H1 (cell line): ENCODE data around the gene MAPKAPK2. TPM values are rescaled to one million over a fixed set of nuclear protein-coding genes. Genes with fewer than 3 reads are reported as not detected.

Source experiments
- CHD1 ChIP-seq: IDR thresholded peaks from 2 replicates; pipeline ENCODE4 v1.6.1; 2012; ENCODE audit warnings: low read depth, low read length, improper control_type of control experiment
- EZH2 ChIP-seq: fragments of 200-600 bp; sonication (generic); IDR thresholded peaks from 2 replicates; pipeline ENCODE4 v1.7.1; 2012; ENCODE audit warnings: low read depth, mild to moderate bottlenecking, moderate library complexity, low read length, inconsistent platforms; ENCODE audit not compliant: severe bottlenecking
- GABPA ChIP-seq: IDR thresholded peaks from 2 replicates; pipeline ENCODE4 v1.6.1; 2011; ENCODE audit warnings: mild to moderate bottlenecking, low read length, moderate library complexity, borderline replicate concordance; ENCODE audit not compliant: insufficient read depth
- RAD21 ChIP-seq, 2 experiments: IDR thresholded peaks in 1 of 2; conservative IDR thresholded peaks in 1 of 2; 2 replicates each; pipeline ENCODE4 v1.6.1; 2011; ENCODE audit warnings: low read depth in 2 of 2, low read length in 2 of 2, improper control_type of control experiment in 1 of 2, inconsistent platforms in 1 of 2, mild to moderate bottlenecking in 1 of 2, moderate library complexity in 1 of 2
- SIRT6 ChIP-seq: IDR thresholded peaks from one replicate; pipeline ENCODE4 v1.7.1; 2012; ENCODE audit warnings: low read length, inconsistent platforms
- SP1 ChIP-seq: IDR thresholded peaks from 2 replicates; pipeline ENCODE4 v1.6.1; 2011; ENCODE audit warnings: low read depth, low read length
- SUZ12 ChIP-seq: fragments of 200-600 bp; sonication (generic); IDR thresholded peaks from 2 replicates; pipeline ENCODE4 v1.6.1; 2012; ENCODE audit warnings: mild to moderate bottlenecking, inconsistent platforms, low read length, moderate library complexity, mixed read lengths
- polyA plus RNA-seq, 7 experiments: library from polyadenylated mRNA; depleted of rRNA in 3 of 7; stranded (reverse) in 5 of 7; unstranded in 2 of 7; fragments of >200 nt in 5 of 7; fragments of 200-250 nt in 2 of 7; gene quantifications; 1 replicate in 5 of 7; 2 replicates in 1 of 7; 4 replicates in 1 of 7; pipeline versions ENCODE4 v1.2.1 to v1.2.3, GENCODE V29; 2011 to 2013; ENCODE audit warnings: missing spikeins in 2 of 7, mixed read lengths in 2 of 7
- total RNA-seq: library from RNA; stranded (reverse); fragmentation: NEBNext Ultra II Directional; extraction: Animal tissue kit (Norgen Biotek cat#: 25700); gene quantifications from 2 replicates; pipeline ENCODE4 v1.2.1, GENCODE V29; 2021
- TF ChIP-seq, protein P1 (sequence below): fragments of 300-600 bp; sonication (generic); IDR thresholded peaks from 2 replicates; pipeline ENCODE4 v1.7.1; 2012; ENCODE audit warnings: low read length, moderate library complexity, mild to moderate bottlenecking, inconsistent platforms; ENCODE audit not compliant: insufficient replicate concordance
- TF ChIP-seq, protein P2 (sequence below), 3 experiments: IDR thresholded peaks; 1 replicate in 2 of 3; 2 replicates in 1 of 3; pipeline versions ENCODE4 v1.5.1 to v1.6.1; 2011; ENCODE audit warnings: low read length in 3 of 3, mild to moderate bottlenecking in 3 of 3, inconsistent platforms in 2 of 3, low read depth in 1 of 3, moderate library complexity in 1 of 3; ENCODE audit not compliant: insufficient read depth in 1 of 3; ENCODE audit errors: control extremely low read depth in 1 of 3

MAPKAPK2 gene
- total and polyA plus RNA-seq, 2 of the 8 experiments (the other 6 are each of a cell fraction or from before 2014, with no cell fraction given): 27.5 to 44.9 TPM

DNA sequence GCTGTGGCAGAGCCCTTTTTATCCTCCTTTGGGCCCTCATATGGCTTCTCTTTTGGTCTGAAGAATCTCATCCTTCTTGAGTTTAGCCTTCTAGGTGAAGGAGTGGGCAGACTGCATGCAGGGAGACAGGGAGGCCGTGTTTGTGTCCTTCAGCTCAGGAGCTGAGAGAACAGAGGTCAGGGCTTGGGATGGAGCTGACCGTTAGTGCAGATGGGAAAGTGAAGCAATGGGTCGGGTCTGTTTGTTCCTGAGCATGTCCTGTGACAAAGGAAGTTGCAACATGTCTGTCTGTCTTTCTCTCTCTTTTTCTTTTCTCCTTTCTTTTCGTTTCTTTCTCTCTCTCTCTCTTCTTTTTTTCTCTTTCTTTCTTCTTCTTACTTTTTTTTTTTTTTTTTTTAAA lies 14.9 kb downstream of the MAPKAPK2 start (continued):
- TF ChIP-seq, protein P1, sequence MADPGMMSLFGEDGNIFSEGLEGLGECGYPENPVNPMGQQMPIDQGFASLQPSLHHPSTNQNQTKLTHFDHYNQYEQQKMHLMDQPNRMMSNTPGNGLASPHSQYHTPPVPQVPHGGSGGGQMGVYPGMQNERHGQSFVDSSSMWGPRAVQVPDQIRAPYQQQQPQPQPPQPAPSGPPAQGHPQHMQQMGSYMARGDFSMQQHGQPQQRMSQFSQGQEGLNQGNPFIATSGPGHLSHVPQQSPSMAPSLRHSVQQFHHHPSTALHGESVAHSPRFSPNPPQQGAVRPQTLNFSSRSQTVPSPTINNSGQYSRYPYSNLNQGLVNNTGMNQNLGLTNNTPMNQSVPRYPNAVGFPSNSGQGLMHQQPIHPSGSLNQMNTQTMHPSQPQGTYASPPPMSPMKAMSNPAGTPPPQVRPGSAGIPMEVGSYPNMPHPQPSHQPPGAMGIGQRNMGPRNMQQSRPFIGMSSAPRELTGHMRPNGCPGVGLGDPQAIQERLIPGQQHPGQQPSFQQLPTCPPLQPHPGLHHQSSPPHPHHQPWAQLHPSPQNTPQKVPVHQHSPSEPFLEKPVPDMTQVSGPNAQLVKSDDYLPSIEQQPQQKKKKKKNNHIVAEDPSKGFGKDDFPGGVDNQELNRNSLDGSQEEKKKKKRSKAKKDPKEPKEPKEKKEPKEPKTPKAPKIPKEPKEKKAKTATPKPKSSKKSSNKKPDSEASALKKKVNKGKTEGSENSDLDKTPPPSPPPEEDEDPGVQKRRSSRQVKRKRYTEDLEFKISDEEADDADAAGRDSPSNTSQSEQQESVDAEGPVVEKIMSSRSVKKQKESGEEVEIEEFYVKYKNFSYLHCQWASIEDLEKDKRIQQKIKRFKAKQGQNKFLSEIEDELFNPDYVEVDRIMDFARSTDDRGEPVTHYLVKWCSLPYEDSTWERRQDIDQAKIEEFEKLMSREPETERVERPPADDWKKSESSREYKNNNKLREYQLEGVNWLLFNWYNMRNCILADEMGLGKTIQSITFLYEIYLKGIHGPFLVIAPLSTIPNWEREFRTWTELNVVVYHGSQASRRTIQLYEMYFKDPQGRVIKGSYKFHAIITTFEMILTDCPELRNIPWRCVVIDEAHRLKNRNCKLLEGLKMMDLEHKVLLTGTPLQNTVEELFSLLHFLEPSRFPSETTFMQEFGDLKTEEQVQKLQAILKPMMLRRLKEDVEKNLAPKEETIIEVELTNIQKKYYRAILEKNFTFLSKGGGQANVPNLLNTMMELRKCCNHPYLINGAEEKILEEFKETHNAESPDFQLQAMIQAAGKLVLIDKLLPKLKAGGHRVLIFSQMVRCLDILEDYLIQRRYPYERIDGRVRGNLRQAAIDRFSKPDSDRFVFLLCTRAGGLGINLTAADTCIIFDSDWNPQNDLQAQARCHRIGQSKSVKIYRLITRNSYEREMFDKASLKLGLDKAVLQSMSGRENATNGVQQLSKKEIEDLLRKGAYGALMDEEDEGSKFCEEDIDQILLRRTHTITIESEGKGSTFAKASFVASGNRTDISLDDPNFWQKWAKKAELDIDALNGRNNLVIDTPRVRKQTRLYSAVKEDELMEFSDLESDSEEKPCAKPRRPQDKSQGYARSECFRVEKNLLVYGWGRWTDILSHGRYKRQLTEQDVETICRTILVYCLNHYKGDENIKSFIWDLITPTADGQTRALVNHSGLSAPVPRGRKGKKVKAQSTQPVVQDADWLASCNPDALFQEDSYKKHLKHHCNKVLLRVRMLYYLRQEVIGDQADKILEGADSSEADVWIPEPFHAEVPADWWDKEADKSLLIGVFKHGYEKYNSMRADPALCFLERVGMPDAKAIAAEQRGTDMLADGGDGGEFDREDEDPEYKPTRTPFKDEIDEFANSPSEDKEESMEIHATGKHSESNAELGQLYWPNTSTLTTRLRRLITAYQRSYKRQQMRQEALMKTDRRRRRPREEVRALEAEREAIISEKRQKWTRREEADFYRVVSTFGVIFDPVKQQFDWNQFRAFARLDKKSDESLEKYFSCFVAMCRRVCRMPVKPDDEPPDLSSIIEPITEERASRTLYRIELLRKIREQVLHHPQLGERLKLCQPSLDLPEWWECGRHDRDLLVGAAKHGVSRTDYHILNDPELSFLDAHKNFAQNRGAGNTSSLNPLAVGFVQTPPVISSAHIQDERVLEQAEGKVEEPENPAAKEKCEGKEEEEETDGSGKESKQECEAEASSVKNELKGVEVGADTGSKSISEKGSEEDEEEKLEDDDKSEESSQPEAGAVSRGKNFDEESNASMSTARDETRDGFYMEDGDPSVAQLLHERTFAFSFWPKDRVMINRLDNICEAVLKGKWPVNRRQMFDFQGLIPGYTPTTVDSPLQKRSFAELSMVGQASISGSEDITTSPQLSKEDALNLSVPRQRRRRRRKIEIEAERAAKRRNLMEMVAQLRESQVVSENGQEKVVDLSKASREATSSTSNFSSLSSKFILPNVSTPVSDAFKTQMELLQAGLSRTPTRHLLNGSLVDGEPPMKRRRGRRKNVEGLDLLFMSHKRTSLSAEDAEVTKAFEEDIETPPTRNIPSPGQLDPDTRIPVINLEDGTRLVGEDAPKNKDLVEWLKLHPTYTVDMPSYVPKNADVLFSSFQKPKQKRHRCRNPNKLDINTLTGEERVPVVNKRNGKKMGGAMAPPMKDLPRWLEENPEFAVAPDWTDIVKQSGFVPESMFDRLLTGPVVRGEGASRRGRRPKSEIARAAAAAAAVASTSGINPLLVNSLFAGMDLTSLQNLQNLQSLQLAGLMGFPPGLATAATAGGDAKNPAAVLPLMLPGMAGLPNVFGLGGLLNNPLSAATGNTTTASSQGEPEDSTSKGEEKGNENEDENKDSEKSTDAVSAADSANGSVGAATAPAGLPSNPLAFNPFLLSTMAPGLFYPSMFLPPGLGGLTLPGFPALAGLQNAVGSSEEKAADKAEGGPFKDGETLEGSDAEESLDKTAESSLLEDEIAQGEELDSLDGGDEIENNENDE: no peak
- TF ChIP-seq SIRT6 (no peak), SUZ12 (no peak), GABPA (no peak), CHD1 (no peak), EZH2 (no peak), RAD21 (IDR thresholded peaks at IDR 0.05 in 1 of 2, conservative IDR thresholded peaks at IDR 0.05 in 1 of 2; ENCODE audit: low read depth in 2 of 2, low read length in 2 of 2) (no peak), SP1 (no peak)
- TF ChIP-seq, protein P2, sequence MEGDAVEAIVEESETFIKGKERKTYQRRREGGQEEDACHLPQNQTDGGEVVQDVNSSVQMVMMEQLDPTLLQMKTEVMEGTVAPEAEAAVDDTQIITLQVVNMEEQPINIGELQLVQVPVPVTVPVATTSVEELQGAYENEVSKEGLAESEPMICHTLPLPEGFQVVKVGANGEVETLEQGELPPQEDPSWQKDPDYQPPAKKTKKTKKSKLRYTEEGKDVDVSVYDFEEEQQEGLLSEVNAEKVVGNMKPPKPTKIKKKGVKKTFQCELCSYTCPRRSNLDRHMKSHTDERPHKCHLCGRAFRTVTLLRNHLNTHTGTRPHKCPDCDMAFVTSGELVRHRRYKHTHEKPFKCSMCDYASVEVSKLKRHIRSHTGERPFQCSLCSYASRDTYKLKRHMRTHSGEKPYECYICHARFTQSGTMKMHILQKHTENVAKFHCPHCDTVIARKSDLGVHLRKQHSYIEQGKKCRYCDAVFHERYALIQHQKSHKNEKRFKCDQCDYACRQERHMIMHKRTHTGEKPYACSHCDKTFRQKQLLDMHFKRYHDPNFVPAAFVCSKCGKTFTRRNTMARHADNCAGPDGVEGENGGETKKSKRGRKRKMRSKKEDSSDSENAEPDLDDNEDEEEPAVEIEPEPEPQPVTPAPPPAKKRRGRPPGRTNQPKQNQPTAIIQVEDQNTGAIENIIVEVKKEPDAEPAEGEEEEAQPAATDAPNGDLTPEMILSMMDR (IDR thresholded peaks at IDR 0.05; ENCODE audit: control extremely low read depth in 1 of 3, insufficient read depth in 1 of 3, low read depth in 1 of 3, low read length in 3 of 3): no peak
